Ishikawa (cell line): Measurements from ENCODE around the gene DOK3.

ENCODE experiments used
- CREB1 ChIP-seq: IDR thresholded peaks from 2 replicates; pipeline ENCODE4 v1.6.1; 2012; ENCODE audit warnings: low read depth
- EGR1 ChIP-seq: IDR thresholded peaks from 2 replicates; pipeline ENCODE4 v1.6.1; 2012
- EP300 ChIP-seq: IDR thresholded peaks from 2 replicates; pipeline ENCODE4 v1.6.1; 2012; ENCODE audit warnings: borderline replicate concordance
- FOXM1 ChIP-seq: IDR thresholded peaks from 2 replicates; pipeline ENCODE4 v1.6.1; 2012; ENCODE audit warnings: low read depth, borderline replicate concordance
- RAD21 ChIP-seq: IDR thresholded peaks from 2 replicates; pipeline ENCODE4 v1.6.1; 2012; ENCODE audit warnings: low read depth
- REST ChIP-seq: IDR thresholded peaks from 2 replicates; pipeline ENCODE4 v1.6.1; 2012; ENCODE audit warnings: low read depth, mild to moderate bottlenecking
- TAF1 ChIP-seq: IDR thresholded peaks from 2 replicates; pipeline ENCODE4 v1.6.1; 2012; ENCODE audit warnings: low read depth, mild to moderate bottlenecking
- TCF12 ChIP-seq: IDR thresholded peaks from 2 replicates; pipeline ENCODE4 v1.6.1; 2012; ENCODE audit warnings: low read depth
- TEAD4 ChIP-seq: IDR thresholded peaks from 2 replicates; pipeline ENCODE4 v1.6.1; 2012
- USF1 ChIP-seq: IDR thresholded peaks from 2 replicates; pipeline ENCODE4 v1.6.1; 2012
- YY1 ChIP-seq: IDR thresholded peaks from 2 replicates; pipeline ENCODE4 v1.6.1; 2012; ENCODE audit warnings: low read depth

- no peak for TF ChIP-seq EP300
- no peak for TF ChIP-seq TAF1
- no peak for TF ChIP-seq YY1
- TF ChIP-seq USF1: no peak
- no peak for TF ChIP-seq REST
- no peak for TF ChIP-seq EGR1
- TF ChIP-seq RAD21: no peak
- no peak for TF ChIP-seq CREB1
- no peak for TF ChIP-seq TEAD4
- no peak for TF ChIP-seq TCF12
- TF ChIP-seq FOXM1: no peak
These were observed 6.7 kb downstream of the DOK3 start for GRCh38 chr5:177502886-177503285.
